Peyer's patch (tissue), 4 donors: ENCODE measurements around the gene PALLD.

Experiments used
- POLR2A ChIP-seq, 2 donors: fragments of 450-650 bp; IDR thresholded peaks; one replicate each; pipeline ENCODE4 v1.5.1; 2017; ENCODE audit warnings: antibody characterized with exemption in 2 of 2, mild to moderate bottlenecking in 2 of 2, moderate library complexity in 2 of 2
- TF ChIP-seq, protein P1 (sequence below), 6 experiments: fragments of 450-650 bp in 4 of 6; fragments of 200-600 bp in 2 of 6; sonication (generic) in 1 of 6; IDR thresholded peaks; one replicate each; pipeline ENCODE4 v1.5.1; 2017 to 2019; ENCODE audit warnings: antibody characterized with exemption in 6 of 6, mild to moderate bottlenecking in 3 of 6, moderate library complexity in 1 of 6

DNA sequence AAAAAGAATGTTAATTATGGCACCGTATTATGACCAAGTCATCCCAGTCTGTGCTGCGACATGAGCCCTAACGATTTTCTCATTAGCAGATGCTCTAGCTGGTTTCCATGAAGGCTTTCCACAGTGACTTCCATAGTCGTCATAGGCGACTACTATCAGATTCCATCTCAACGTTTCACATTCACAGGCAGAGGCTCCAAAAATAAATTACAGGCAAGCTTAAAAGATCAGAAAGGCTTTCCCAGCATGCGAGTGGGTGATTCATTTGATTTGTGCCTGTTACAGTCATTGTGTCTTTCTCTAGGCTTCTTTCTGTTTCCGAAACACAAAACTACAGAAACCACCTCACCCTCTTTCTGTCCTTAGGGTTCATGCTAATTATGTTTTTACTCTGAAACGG is 43.2 kb downstream of the PALLD start:
- TF ChIP-seq, protein P1, sequence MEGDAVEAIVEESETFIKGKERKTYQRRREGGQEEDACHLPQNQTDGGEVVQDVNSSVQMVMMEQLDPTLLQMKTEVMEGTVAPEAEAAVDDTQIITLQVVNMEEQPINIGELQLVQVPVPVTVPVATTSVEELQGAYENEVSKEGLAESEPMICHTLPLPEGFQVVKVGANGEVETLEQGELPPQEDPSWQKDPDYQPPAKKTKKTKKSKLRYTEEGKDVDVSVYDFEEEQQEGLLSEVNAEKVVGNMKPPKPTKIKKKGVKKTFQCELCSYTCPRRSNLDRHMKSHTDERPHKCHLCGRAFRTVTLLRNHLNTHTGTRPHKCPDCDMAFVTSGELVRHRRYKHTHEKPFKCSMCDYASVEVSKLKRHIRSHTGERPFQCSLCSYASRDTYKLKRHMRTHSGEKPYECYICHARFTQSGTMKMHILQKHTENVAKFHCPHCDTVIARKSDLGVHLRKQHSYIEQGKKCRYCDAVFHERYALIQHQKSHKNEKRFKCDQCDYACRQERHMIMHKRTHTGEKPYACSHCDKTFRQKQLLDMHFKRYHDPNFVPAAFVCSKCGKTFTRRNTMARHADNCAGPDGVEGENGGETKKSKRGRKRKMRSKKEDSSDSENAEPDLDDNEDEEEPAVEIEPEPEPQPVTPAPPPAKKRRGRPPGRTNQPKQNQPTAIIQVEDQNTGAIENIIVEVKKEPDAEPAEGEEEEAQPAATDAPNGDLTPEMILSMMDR (IDR thresholded peaks at IDR 0.05) = no peak
- TF ChIP-seq POLR2A (IDR thresholded peaks at IDR 0.05) = no peak
